Ramos (cell line): ENCODE measurements around the gene LRP5.
"Not testable (repeated sequence)": the region's sequence is repeated elsewhere in the genome, so short reads cannot be mapped to it uniquely, and the experiment has no call there.

Experiments used
- in situ Hi-C: fragments of 300-500 bp; cut with MboI; formaldehyde crosslinking; loops from one replicate; pipeline ENCODE4 v1.14.3; 2022; ENCODE audit warnings: low sequenced_read_pairs; ENCODE audit not compliant: unreplicated experiment

Gene LRP5

DNA sequence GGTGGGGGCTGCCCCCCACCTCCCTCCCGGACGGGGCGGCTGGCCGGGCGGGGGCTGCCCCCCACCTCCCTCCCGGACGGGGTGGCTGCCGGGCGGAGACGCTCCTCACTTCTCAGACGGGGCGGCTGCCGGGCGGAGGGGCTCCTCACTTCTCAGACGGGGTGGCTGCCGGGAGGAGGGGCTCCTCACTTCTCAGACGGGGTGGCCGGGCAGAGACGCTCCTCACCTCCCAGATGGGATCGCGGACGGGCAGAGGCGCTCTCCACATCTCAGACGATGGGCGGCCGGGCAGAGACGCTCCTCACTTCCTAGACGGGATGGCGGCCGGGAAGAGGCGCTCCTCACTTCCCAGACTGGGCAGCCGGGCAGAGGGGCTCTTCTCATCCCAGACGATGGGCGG, 163.2 kb downstream of the LRP5 start:
- in situ Hi-C loops = not testable (repeated sequence)

DNA sequence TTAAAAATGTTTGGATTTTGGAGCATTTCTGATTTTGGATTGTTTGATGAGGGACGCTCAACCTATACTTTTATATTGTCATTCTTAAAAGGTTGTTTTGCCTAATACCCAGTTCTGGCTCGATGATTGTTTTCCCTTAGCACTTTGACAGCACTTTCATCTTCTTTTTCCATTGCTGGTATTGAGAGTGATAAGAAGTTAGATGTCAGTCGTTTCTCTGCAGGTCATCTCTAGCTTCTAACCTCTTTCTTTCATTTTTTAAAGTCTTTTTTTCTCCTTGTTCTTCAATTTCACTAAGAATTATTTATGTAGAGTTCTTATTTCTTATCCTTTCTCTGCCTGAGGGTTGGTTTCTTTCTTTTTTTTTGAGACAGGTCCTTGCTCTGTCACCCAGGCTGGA, 167.0 kb downstream of the LRP5 start:
- in situ Hi-C loops = no loop called here

DNA sequence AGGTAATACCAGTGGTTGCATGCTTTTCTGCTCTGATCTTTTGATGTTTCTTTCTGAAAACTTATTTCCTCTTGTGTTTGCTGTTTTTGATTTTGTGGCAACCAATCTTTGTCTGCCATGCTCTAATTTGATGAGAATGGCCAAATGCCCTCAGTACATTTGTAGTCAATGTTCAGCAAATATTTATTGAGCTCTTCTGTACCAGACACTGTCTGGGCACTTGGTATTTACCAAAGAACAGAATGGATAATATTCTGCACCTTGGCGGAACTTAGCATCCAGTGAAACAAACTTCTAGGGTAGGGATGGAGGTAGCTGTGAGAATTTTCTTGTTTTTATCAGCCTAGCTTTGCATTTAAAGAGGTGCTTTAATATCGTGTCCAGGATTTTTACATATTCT, 167.8 kb downstream of the LRP5 start:
- in situ Hi-C loops = no loop called here

DNA sequence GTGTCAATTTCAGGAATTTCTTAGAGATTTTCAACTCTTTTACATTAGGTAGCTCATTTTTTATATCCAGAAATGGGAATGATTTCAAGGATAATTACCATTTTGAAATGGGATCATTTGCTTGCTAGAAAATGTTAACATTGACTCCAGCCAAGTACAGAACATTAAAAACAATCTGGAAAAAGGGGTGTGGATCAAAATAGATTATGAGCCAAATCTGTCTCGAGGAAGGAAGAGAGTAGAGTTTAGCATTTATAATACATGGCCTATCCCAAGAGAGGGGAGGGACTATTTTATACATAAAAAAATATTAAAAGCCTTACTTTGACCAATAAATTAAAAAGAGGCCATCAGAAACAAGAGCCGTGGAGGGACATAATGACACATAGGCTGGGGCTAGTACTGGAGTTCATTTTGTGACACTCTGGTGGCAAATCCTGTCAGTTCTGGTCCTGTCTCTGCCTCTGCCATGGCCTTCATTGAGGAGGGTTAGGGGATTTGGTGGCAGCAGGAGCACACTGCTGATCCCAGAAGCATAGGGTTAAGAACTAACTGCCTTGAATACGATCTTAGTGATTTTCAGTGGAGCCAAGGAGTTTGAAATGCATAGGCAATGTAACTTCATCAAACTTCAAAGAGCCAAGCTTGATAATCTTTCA, 168.6 kb downstream of the LRP5 start:
- in situ Hi-C loops = no loop called here

DNA sequence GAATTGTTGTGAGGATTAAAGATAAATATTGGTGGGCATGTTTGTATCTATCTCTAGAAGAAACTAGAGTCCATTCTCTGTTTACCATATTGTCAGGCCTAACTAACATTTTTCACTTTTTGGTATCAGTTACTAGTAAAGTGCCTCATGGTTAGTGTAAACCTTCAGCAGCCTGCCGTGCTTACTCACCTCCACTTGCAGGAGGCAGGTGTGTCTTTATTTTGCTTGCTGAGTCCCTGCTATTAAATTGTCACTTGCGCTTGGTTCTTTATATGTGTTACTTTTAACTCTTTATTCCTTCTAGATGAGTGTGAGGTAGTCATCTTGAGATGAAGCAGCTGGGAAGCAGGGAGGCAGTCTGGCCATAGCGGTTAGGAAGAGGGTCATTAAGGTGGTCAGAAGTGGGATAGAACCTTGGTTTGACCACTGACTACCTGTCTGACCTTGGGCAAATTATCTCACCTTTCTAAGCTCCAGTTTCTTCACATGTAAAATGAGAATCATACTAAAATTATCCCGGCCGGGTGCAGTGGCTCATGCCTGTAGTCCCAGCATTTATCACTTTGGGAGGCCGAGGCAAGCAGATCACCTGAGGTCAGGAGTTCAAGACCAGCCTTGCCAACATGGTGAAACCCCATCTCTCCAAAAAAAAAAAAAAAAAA, 169.3 kb downstream of the LRP5 start:
- in situ Hi-C loops = no loop called here

DNA sequence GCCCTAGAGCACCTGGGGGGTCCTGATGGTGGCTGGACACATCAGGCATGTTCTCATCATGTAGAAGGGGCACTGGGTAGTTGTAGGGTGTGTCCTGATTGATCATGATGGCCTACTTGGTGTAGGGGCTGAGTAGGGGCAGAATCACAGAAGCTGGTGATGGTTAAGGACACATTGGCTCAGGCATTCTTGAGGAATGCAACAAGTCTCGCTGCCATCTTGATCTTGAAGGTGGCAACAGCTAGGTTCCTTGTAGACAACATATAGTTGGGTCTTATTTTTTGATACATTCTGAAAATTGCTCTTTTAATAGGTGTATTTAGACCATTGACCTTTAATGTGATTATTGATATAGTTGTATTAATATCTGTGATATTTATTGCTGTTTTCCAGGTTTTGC, 176.2 kb downstream of the LRP5 start:
- in situ Hi-C loops = no loop called here

DNA sequence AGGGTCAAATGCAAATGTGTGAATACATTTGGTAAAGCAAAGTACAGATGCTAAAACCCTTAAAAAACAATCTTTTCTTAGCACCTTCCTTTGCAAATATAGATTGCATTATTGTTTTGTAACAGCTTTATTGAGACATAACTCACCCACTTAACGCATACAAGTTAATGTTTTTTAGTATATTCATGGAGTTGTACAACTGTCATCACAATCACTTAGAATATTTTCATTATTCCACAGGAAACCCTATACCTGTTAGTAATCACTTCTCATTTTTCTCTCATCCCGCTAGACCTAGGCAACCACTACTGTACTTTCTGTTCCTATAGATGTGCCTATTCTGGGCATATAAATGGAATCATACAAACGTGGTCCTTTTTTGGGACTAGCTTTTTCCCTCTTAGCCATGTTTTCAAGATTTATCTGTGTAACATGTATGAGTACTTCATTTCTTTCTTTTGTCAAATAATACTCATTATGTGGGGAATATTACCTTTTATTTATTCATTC, 182.9 kb downstream of the LRP5 start:
- in situ Hi-C loops = no loop called here

DNA sequence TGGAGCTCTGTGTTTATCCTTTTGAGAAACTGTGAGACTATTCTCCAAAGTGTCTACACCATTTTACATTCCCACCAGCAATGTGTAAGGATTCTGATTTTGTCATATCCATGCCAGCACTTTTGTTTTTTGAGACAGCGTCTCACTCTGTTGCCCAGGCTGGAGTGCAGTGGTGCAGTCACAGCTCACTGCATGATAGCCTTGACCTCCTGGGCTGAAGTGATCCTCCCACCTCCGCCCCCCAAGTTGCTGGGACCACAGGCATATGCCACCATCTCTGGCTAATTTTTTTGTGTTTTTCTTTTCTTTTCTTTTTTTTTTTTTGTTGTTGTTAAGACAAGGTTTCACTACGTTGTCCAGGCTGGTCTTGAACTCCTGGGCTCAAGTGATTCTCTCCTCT, 183.5 kb downstream of the LRP5 start:
- in situ Hi-C loops = no loop called here

DNA sequence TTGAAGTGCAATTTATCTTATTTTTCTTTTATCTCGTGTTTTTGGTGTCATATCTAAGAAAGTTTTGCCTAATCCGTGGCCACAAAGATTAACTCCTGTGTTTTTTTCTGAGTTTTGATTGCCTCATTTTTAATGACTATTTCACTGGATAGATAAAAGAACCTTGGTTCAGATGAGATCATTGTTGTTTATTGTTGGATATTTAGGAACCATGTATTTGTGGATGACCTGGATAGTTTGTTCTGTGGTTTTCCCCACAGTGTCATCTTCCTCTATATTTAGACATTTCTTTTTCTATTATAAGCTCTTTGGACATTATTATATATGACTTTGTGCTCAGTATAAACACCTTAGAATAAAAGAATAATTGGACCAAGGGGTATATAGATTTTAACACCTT, 185.4 kb downstream of the LRP5 start:
- in situ Hi-C loops = no loop called here

DNA sequence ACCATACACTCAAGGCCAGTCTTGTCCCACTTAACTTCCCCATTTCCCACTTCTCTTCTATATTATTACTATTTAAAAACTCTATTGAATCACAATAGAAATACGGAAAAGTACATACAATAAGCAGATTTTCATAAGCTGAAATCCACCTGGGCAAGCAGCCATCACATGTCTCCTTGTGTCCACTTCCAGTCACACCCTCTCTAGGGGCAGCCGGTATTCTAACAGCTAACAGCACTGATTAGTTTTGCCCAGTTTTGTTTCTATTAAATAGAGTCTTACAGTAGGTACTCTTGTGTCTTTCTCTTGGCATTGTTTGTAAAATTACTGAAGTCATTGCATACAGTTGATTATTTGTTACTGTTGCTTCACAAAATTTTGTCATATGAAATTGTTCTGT, 185.9 kb downstream of the LRP5 start:
- in situ Hi-C loops = no loop called here
